Loucy (cell line): ENCODE measurements around the gene SLC4A8.

Source experiments
- H2AFZ ChIP-seq: fragments of 200-600 bp; sonication (generic); 2 replicates; pipeline ENCODE4 v1.6.0; 2016; ENCODE audit warnings: antibody characterized with exemption, mild to moderate bottlenecking, low read length, moderate library complexity
- H3F3A ChIP-seq: fragments of 200-600 bp; 2 replicates; pipeline ENCODE4 v1.6.0; 2016; ENCODE audit warnings: antibody characterized with exemption, low read depth, mild to moderate bottlenecking
- H3K27me3 ChIP-seq: fragments of 200-600 bp; sonication (generic); 2 replicates; pipeline ENCODE4 v1.6.1; 2014; ENCODE audit warnings: low read length, mild to moderate bottlenecking; ENCODE audit not compliant: insufficient read depth, poor library complexity, severe bottlenecking
- H3K36me3 ChIP-seq: fragments of 200-600 bp; sonication (generic); 2 replicates; pipeline ENCODE4 v1.6.1; 2016; ENCODE audit warnings: low read length; ENCODE audit not compliant: insufficient read depth
- H3K4me1 ChIP-seq: fragments of 200-600 bp; sonication (generic); 2 replicates; pipeline ENCODE4 v1.5.1; 2014; ENCODE audit warnings: low read length, mild to moderate bottlenecking; ENCODE audit not compliant: insufficient read depth, poor library complexity, severe bottlenecking
- H3K4me2 ChIP-seq: fragments of 200-600 bp; sonication (generic); 2 replicates; pipeline ENCODE4 v1.6.0; 2014; ENCODE audit warnings: antibody characterized with exemption, low read length, low read depth, mild to moderate bottlenecking; ENCODE audit not compliant: poor library complexity, severe bottlenecking
- H3K4me3 ChIP-seq: fragments of 200-600 bp; sonication (generic); 2 replicates; pipeline ENCODE4 v1.5.1; 2014; ENCODE audit warnings: low read length, mild to moderate bottlenecking, mixed read lengths; ENCODE audit not compliant: poor library complexity, severe bottlenecking
- H3K79me2 ChIP-seq: fragments of 200-600 bp; sonication (generic); 2 replicates; pipeline ENCODE4 v1.6.1; 2014; ENCODE audit warnings: low read length; ENCODE audit not compliant: insufficient read depth
- H3K9ac ChIP-seq: fragments of 200-600 bp; sonication (generic); 2 replicates; pipeline ENCODE4 v1.6.0; 2014; ENCODE audit warnings: mild to moderate bottlenecking, low read depth, low read length, moderate library complexity; ENCODE audit not compliant: poor library complexity, severe bottlenecking
- H3K9me2 ChIP-seq: fragments of 200-600 bp; sonication (generic); replicated peaks from 2 replicates; pipeline ENCODE4 v1.6.1; 2016; ENCODE audit warnings: low read depth, low read length, mixed read lengths
- H3K9me3 ChIP-seq: fragments of 200-600 bp; sonication (generic); 2 replicates; pipeline ENCODE4 v1.6.1; 2014; ENCODE audit warnings: mild to moderate bottlenecking, antibody characterized with exemption, low read length, low read depth; ENCODE audit not compliant: insufficient read depth
- H4K20me1 ChIP-seq: fragments of 200-600 bp; sonication (generic); 2 replicates; pipeline ENCODE4 v1.6.0; 2014; ENCODE audit warnings: antibody characterized with exemption, low read length, mild to moderate bottlenecking; ENCODE audit not compliant: insufficient read depth, poor library complexity, severe bottlenecking
- CTCF ChIP-seq: fragments of 200-600 bp; sonication (generic); conservative IDR thresholded peaks from 2 replicates; pipeline ENCODE4 v1.5.1; 2014; ENCODE audit warnings: mild to moderate bottlenecking, antibody characterized with exemption, low read length
- EZH2phosphoT487 ChIP-seq: fragments of 200-600 bp; IDR thresholded peaks from 2 replicates; pipeline ENCODE4 v1.6.1; 2018; ENCODE audit warnings: antibody characterized with exemption, mild to moderate bottlenecking, moderate library complexity, borderline replicate concordance

Gene SLC4A8

DNA sequence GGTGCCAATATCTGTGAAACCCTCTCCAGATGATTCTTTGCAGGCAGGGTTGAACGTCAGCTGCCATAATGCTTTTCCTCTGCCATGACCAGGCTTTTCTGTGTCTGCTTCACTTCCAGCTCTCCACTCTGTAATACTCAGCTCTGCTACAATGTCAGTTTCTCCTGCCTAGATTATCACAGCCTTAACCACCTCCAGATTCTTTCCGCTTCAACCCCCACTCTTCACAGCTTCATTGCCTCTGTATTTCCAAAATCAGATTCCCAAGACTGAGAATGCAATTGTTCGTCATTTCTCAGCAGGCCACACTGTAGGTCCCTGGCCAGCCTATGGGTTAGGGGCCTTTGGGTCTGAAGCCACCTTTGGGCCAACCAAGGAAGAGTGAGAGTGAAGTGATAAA, 92.7 kb downstream of the SLC4A8 start:
- H3K27me3 ChIP-seq: no peaks in the 10 kb centered on the region
- H3K9me2 ChIP-seq: no peaks in the 10 kb centered on the region
- no peak overlapping the region for H3K9ac ChIP-seq
- no peaks in the 10 kb centered on the region for H3K79me2 ChIP-seq
- no peaks in the 10 kb centered on the region for H3K36me3 ChIP-seq
- no peak overlapping the region for H3K4me2 ChIP-seq
- H3K4me3 ChIP-seq: no peak overlapping the region
- no peaks in the 10 kb centered on the region for H3K9me3 ChIP-seq
- H2AFZ ChIP-seq: no peak overlapping the region
- peaks cover 5% of the 10 kb centered on the region for H3K4me1 ChIP-seq
- no peaks in the 10 kb centered on the region for H4K20me1 ChIP-seq
- no peaks in the 10 kb centered on the region for H3F3A ChIP-seq
- no peak for TF ChIP-seq CTCF
- TF ChIP-seq EZH2phosphoT487: no peak

DNA sequence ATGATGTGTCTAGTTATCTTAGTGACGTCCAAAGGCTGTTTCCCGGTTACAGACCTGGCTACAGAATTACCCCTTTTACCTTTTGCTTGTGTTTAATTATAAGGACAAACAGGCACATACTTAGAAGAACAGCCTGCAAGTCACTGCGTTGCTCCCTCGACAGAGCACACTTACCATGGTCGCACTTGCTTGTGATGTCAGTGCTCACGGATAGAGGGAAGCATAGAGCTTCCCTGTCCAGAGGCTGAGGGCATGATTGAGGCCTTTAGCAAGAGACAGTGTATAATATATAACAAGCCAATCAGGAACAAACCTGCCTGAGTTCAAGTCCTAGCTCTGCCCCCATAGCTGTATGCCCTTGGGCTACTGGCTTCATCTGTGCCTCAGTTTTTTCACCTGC, 93.2 kb downstream of the SLC4A8 start:
- H3K27me3 ChIP-seq: no peaks in the 10 kb centered on the region
- no peaks in the 10 kb centered on the region for H3K9me3 ChIP-seq
- H3K36me3 ChIP-seq: no peaks in the 10 kb centered on the region
- H4K20me1 ChIP-seq: no peaks in the 10 kb centered on the region
- no peaks in the 10 kb centered on the region for H3K9me2 ChIP-seq
- no peaks in the 10 kb centered on the region for H3F3A ChIP-seq
- no peak overlapping the region for H2AFZ ChIP-seq
- no peak for TF ChIP-seq EZH2phosphoT487
- H3K9ac ChIP-seq: no peak overlapping the region
- no peak overlapping the region for H3K4me3 ChIP-seq
- H3K79me2 ChIP-seq: no peaks in the 10 kb centered on the region
- peaks cover 2% of the 10 kb centered on the region for H3K4me1 ChIP-seq
- H3K4me2 ChIP-seq: no peak overlapping the region

- H3K4me2 ChIP-seq: no peak overlapping the region
- no peaks in the 10 kb centered on the region for H3K9me2 ChIP-seq
- H2AFZ ChIP-seq: no peak overlapping the region
- H3K9ac ChIP-seq: no peak overlapping the region
- TF ChIP-seq EZH2phosphoT487 (no peak), CTCF (no peak)
- H3K4me1 ChIP-seq: peaks cover 7% of the 10 kb centered on the region
- no peaks in the 10 kb centered on the region for H3K79me2 ChIP-seq
- H3F3A ChIP-seq: no peaks in the 10 kb centered on the region
- no peaks in the 10 kb centered on the region for H3K36me3 ChIP-seq
- H3K4me3 ChIP-seq: no peak overlapping the region
- no peaks in the 10 kb centered on the region for H4K20me1 ChIP-seq
- no peaks in the 10 kb centered on the region for H3K27me3 ChIP-seq
- H3K9me3 ChIP-seq: no peaks in the 10 kb centered on the region
These were observed 95.1 kb downstream of the SLC4A8 start for GRCh38 chr12:51519755-51520154.

DNA sequence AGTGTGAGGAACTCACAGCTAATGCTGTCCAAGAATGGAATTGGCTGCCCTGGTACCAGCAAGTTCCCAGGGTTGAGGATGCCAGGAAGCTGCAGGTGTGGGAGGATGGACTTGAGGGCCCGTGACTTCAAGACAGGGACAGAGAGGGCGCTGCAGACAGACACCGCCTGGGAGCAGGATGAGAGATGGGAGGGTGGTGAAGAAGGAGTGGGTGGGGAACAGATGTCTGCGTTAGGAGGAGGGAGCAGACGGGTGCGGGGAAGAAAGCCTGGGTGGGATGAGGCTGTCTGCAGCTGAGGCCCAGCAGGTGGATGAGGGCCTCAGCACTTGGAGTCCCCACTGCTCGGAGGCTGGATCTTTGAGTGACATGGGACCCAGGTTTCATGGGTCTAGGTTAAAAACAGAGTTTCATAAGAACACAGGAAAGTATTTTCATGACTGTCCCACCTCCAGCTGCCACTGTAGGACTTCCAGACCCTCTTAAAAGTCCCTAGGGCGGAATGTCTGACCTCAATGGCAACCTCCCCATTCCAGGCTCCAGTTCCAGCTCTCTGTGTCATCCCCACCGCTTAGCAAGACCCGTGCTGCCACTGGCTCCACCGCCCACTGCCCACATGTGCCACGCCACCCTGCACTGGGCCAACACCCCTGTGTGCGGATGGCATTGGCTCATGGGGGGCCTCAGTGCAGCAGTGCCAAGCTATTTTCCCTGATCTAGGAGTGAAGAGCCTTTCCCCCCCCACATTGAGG, 96.1 kb downstream of the SLC4A8 start:
- Histone ChIP-seq H3K9ac (no peak overlapping the region), H3K4me2 (no peak overlapping the region), H3K9me3 (no peaks in the 10 kb centered on the region), H2AFZ (no peak overlapping the region), H3K4me1 (peaks cover 9% of the 10 kb centered on the region), H4K20me1 (no peaks in the 10 kb centered on the region), H3K27me3 (no peaks in the 10 kb centered on the region), H3K79me2 (no peaks in the 10 kb centered on the region), H3K9me2 (no peaks in the 10 kb centered on the region), H3K36me3 (no peaks in the 10 kb centered on the region), H3K4me3 (no peak overlapping the region), H3F3A (no peaks in the 10 kb centered on the region)
- peak; percentile 44 for TF ChIP-seq CTCF
- no peak for TF ChIP-seq EZH2phosphoT487
